Hepatocyte (in vitro differentiated cells): Measurements from ENCODE around the gene TMEM242.

Source experiments
- EZH2phosphoT487 ChIP-seq: fragments of 200-600 bp; sonication (generic); IDR thresholded peaks from one replicate; pipeline ENCODE4 v1.6.1; 2018; ENCODE audit warnings: antibody characterized with exemption, mild to moderate bottlenecking, low read depth, moderate library complexity; ENCODE audit not compliant: unreplicated experiment, severe bottlenecking
- TF ChIP-seq, protein P1 (sequence below): fragments of 200-600 bp; sonication (generic); IDR thresholded peaks from 2 replicates; pipeline ENCODE4 v1.5.1; 2016; ENCODE audit warnings: antibody characterized with exemption, mild to moderate bottlenecking; ENCODE audit not compliant: poor library complexity

DNA sequence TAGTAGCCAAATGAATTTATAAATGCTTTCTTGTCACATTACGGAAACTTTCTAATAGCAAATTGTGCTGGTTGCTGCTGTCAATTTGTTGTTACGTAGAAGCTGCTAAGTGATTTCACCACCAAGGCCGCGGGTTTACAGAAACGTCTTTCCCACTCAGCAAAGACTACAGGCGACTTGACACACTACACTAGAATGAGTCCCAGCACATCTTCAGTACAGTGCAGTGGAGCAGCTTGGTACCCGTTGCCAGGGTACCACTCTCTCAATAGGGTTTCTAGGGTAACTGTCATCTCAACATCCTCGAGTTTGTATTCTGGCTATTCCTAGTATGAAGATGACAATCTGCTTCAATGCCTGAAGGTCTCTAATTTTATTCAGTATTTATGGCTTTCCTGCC lies 35.0 kb upstream of the TMEM242 start:
- TF ChIP-seq, protein P1, sequence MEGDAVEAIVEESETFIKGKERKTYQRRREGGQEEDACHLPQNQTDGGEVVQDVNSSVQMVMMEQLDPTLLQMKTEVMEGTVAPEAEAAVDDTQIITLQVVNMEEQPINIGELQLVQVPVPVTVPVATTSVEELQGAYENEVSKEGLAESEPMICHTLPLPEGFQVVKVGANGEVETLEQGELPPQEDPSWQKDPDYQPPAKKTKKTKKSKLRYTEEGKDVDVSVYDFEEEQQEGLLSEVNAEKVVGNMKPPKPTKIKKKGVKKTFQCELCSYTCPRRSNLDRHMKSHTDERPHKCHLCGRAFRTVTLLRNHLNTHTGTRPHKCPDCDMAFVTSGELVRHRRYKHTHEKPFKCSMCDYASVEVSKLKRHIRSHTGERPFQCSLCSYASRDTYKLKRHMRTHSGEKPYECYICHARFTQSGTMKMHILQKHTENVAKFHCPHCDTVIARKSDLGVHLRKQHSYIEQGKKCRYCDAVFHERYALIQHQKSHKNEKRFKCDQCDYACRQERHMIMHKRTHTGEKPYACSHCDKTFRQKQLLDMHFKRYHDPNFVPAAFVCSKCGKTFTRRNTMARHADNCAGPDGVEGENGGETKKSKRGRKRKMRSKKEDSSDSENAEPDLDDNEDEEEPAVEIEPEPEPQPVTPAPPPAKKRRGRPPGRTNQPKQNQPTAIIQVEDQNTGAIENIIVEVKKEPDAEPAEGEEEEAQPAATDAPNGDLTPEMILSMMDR: no peak
- no peak for TF ChIP-seq EZH2phosphoT487
